A549 treated with ZK216348 at 1 μM for 4 hours (cell line): ENCODE results near the gene SDE2. TPM values are rescaled to one million over a fixed set of nuclear protein-coding genes. Genes with fewer than 3 reads are reported as not detected.

Source experiments
- total RNA-seq: library from RNA; stranded (reverse); fragments of 200-300 nt; extraction: Qiagen RNA extraction; gene quantifications from 5 replicates; pipeline ENCODE4 v1.2.3, GENCODE V29; 2022; ENCODE audit warnings: low read depth

The SDE2 gene
- 6.4 to 9.6 TPM (median 8.4 TPM) in 5 replicates for total RNA-seq

GRCh38 chr1:225999227-225999911, at the start of gene SDE2:
SDE2 (minus strand) TSS chr1:225999343; CDS start chr1:225999312, 31 bp downstream.

GRCh38 chr1:225941187-225941941, 57.8 kb downstream of the SDE2 start, which contains the start of gene LEFTY2:
LEFTY2 (minus strand) TSS chr1:225941220; CDS start chr1:225941140, 80 bp downstream.

Other genes with a start within 250 kb of the SDE2 start
- gene SRP9, start 221.5 kb downstream of the SDE2 start, total RNA-seq: 208 to 440 TPM (median 227 TPM) in 5 replicates
- 198 to 253 TPM (median 220 TPM) in 5 replicates for gene EPHX1, start 189.2 kb downstream of the SDE2 start, total RNA-seq
- 3.1 to 7.8 TPM (median 6.5 TPM) in 5 replicates for gene TMEM63A, start 117.0 kb downstream of the SDE2 start, total RNA-seq
- gene LEFTY1, start 110.2 kb downstream of the SDE2 start, total RNA-seq: 0.49 to 0.76 TPM (median 0.55 TPM) in 5 replicates
- 39.4 to 61.6 TPM (median 55.7 TPM) in 5 replicates for gene PYCR2, start 75.1 kb downstream of the SDE2 start, total RNA-seq
- gene LEFTY2, start 58.1 kb downstream of the SDE2 start, total RNA-seq: not detected in 5 replicates
- 359 to 479 TPM (median 396 TPM) in 5 replicates for gene H3-3A, start 63.4 kb upstream of the SDE2 start, total RNA-seq
- 16.3 to 30.1 TPM (median 27.0 TPM) in 5 replicates for gene ACBD3, start 187.4 kb upstream of the SDE2 start, total RNA-seq
- gene MIXL1, start 224.3 kb upstream of the SDE2 start, total RNA-seq: 0.13 TPM in 1 of 5 replicates, not detected in the others